GM21723 (cell line): Measurements from ENCODE around the gene STX1A.
"Not testable (repeated sequence)": the region's sequence is repeated elsewhere in the genome, so short reads cannot be mapped to it uniquely, and the experiment has no call there.

Source experiments
- ATAC-seq: cut with Tn5 transposase; IDR thresholded peaks from one replicate; pipeline ENCODE4 v1.9.1; 2021; ENCODE audit warnings: mild to moderate bottlenecking, moderate library complexity; ENCODE audit not compliant: unreplicated experiment

Gene STX1A

GRCh38 chr7:73736885-73737284, 17.4 kb upstream of the STX1A start:
- no peak for ATAC-seq

- no peak for ATAC-seq
These were observed 16.0 kb upstream of the STX1A start for GRCh38 chr7:73735528-73735905.

DNA sequence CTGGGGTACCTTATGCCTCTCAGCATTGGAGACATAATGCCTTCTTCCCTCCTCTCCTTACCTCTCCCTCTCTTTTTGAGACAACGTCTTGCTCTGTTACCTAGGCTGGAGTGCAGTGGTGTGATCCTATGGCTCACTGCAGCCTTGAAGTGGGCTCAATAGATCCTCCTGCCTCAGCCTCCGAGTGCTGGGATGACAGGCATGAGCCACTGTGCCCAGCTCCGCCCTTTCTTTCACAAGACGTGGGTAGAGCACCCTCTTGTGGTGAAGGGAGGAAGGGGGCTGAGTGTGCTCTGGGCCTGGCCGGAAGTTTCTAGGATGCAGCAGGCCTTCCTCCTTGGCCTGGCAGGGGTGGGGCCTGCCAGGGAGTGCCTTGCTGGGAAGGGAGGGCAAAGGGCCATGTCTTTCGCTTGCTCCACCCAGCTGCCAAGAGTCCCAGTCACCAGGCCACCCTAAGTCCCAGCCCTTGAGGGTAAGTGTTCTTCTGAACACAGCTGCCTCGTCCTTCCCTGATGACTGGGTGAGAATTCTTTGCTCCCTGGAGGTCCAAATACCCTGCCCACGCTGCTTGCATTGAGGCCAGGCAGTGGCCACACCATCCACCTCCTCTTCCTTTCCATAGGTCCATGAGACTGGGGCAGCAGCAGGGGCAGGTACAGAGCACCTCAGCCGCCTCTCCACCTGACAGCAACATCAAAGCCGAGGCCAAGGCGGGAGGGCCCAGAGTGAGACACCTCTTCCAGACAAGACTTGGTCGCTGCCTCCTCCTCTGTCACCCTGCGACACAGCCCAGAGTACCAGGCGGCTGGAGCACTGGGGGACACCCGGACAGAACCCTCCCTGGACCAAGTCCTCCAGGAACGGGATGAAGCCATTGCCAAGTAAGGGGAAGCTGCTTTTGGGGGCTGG, 15.4 kb upstream of the STX1A start:
- ATAC-seq, result peak; percentile 50

DNA sequence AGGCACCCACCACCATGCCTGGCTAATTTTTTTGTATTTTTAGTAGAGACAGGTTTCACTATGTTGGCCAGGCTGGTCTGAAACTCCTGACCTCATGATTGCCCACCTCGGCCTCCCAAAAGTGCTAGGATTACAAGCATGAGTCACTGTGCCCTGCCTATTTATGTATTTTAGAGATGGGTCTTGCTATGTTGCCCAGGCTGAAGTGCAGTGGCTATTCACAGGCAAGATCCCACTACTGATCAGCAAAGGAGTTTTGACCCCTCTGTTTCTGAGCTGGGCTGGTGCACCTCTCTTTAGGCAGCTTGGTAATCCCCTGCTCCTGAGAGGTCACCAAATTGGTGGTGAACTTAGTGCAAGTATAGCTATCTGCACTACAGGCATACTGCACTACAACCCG, 12.9 kb upstream of the STX1A start:
- no peak for ATAC-seq

DNA sequence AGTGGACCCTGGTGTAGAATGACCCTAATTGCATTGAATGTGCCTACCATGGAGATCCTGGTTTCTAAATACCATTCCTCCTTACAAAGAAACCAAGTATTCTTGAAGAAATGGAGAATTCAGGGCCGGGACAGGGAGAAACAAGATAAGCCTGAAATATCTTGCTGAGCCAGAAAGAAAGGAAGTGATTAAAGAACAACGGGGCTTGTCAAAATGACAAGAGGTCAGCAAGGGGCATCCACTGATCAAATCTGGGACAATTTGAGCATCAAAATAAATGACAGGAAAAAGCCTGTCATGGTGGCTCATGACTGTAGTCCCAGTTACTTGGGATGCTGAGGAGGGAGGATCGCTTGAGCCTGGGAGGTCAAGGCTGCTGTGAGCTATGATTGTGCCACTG, 11.0 kb upstream of the STX1A start:
- no peak for ATAC-seq

DNA sequence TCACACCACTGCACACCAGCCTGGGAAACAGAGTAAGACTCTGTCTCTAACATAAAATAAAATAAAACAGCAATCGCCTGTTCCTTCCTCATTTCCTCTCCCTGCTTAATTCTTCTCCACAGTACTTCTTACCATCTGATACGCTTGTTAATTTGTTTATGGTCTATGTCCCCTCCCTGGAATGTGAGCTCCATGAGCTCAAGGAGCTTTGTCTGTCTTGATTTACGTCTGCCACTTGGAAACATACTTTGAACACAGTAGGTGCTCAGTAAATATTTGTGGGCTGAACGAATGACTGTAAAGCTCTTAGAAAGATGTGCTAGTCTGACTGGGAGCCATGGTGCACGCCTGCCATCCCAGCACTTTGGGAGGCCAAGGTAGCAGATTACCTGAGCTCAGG, 9.1 kb upstream of the STX1A start:
- ATAC-seq, result no peak

GRCh38 chr7:73727952-73728351, 8.5 kb upstream of the STX1A start:
- no peak for ATAC-seq

- ATAC-seq, result peak; percentile 23
These were observed 6.6 kb upstream of the STX1A start for GRCh38 chr7:73726083-73726466.

DNA sequence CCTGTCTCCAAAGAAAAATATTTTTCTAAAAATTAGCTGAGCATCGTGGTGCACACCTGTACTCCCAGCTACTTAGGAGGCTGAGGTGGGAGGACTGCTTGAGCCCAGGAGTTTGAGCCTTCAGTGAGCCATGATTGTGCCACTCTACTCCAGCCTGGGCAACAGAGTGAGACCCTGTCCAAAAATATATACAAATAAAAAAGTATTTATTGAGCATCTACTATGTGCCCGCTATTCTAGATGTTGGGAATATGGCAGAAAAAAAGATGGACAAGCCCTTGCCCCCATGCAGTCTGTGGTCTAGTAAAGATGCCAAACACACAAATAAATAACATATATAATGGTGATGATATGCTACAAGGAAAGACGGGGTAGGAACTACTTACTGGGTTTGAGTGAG, 4.3 kb upstream of the STX1A start:
- no peak for ATAC-seq

DNA sequence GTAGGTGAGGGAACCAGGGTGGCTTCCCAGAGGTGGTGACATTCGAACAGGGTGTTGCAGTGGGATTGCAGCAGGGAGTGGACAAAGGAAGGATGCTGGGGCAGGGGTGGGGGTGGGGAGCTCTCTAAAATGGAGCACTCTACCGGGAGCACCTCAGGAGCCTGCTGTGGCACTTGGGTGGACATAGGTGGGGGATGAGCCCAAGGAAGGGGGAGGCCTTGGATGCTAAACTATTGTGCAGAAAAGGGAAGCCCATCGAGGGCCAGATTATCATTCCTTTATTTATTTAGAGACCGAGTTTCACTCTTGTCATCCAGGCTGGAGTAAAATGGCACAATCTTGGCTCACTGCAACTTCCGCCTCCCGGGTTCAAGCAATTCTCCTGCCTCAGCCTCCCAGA, 3.3 kb upstream of the STX1A start:
- ATAC-seq, result no peak

GRCh38 chr7:73722182-73722581, 2.7 kb upstream of the STX1A start:
- ATAC-seq, result not testable (repeated sequence)

DNA sequence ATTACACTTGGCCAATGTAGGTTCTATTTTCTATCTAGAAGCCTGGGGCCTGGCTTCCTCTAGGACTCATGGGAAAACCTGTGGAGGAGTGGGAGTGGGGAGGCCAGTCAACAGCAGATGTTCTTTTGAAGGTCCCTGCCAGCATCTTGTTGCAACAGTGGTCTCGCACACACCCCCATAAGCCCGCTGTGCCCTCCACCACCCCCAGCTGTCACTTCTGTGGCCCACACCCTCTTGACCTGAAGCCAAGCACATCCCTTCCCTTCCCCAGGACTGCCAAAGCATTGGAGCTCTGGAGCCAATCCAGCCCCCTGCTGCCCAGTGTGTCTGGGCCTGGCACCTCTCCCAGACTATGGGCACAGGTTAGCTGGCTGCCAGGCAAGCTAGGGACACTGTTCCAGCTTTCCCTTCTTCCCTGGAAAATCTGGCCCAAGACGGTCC, 1.9 kb upstream of the STX1A start:
- no peak for ATAC-seq

DNA sequence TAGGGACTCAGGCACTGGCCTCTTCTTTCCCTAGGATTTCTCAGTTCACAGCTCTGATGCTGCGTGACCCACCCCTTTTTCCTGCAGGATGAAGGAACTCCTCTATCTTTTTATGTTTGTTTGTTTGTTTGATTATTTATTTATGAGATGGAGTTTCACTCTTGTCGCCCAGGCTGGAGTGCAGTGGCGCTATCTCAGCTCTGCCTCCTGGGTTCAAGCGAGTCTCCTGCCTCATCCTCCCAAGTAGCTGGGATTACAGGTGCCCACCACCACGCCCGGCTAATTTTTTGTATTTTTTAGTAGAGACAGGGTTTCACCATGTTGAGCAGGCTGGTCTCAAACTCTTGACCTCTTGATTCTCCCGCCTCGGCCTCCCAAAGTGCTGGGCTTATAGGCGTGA, 974 bp upstream of the STX1A start:
- not testable (repeated sequence) for ATAC-seq

- peak; percentile 5 for ATAC-seq
These were observed 319 bp upstream of the STX1A start for GRCh38 chr7:73719806-73720169.

GRCh38 chr7:73718438-73718881, 1.0 kb downstream of the STX1A start:
- no peak for ATAC-seq

DNA sequence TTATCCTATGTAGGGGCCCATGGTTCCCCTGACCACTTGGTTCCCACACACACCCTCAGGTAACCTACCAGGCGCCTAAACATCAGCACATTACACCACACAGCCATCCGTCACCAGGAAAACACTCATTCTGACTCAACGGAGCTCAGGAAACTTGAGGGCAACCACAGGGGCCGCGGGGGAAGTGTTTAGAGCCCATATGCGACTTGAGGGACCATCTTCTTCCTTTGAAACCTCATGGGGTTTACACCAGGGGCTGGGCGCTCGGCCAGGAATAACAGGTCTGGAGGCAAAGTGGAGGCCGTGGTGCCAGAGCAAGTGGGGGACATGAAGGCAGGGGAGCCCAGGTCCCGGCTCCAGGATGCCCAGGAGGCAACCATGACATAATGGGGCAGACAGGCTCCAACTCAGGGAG, 1.5 kb downstream of the STX1A start:
- ATAC-seq, result no peak

DNA sequence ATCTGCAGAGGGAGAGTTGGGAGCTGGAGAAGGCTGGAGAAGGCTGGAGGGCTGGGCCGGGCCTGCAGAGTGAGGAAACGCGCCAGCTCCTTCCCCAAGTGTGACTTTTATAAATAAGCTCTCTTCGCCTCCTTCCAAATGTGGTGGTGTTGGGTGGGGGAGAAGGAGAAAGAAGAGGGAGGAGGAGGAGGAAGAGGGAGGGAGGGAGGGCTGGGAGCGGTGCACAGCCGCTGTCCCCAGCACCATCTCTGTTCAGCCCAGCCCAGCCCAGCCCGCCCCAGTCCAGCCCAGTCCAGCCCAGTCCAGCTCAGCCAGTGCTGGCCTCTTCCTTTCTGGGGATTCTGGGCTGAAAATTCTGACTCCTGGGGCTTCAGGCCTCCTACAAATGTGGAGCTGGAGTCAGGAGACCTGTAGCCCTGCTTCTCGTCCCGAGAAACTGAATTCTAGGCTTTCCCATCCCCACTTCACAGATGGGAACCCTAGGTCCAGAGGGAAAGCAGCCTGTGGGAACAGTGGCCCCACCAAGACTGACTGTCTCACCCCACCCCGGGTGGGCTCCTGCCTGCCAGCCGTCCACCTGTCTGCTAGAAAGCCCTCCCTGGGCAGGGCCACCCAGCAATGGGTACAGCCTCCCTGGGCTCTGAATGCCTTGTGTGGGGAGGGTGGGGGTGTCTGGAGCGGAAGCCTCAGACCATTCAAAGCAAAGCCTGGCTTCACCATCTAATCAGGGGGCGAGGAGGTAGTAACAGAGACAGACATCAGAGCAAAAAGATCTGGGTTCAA, 2.3 kb downstream of the STX1A start:
- no peak for ATAC-seq

DNA sequence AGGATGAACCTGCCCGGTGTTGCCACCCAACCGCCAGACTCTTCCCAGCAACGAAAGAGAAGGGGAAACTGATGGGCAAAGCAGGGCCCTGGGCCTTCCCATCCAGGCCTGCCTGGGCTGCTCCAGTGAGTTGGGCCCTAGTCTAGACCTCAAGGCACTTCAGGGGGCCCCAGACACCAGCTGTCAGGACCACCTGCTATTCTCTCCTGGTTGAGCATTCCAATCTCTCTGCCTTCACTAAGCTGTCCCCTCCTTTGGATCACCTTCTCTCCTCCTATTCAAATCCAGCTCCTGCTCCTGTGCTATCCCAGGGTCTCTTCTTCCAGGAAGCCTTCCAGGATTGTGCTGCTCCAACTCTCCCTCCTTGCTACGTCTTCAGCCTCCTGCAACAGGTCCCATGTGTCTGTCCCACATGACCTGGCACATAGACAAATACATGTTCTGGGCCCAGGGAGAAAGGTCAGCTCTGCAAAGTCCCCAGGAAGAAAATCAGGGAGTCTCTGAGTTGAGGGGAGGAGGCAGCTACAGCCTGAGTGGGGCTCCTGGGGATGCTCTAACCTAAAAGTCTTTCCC, 3.1 kb downstream of the STX1A start:
- no peak for ATAC-seq

DNA sequence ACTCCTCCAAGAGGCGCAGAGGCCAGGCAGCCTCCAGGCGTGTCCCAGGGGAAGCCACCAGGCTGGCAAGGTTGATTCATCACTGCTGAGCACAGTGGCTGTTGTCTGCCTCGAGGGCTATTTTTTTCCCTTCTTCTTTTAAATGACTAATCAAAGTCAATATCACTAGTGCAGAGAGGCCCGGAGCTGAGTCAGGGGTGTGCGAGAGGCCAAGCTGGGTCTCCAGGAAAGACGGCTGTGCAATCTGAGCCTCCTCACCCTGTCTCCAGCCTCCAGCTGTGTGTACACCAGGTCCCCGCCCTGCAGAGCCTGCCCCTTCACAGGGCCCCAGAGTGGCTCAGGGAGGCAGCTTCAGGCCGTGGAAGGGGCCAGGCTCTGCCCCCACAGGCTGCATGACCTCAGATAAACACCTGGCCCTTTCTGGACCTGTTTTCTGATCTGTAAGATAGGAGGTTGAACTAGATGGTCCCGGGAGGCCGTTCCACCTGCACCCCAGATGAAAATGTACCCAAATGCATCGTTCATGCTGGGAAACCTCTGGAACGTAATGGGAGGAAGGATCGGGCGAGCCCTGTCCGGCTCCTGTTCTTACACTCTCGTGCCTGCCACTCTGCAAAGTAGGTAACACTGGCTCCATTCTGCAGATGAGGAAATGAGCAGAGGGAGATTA, 3.7 kb downstream of the STX1A start:
- ATAC-seq, result no peak

- not testable (repeated sequence) for ATAC-seq
These were observed 6.2 kb downstream of the STX1A start for GRCh38 chr7:73713319-73713718.

- no peak for ATAC-seq
These were observed 6.7 kb downstream of the STX1A start for GRCh38 chr7:73712773-73713172.
